A549 (cell line): ENCODE measurements around the gene NR5A2. TPM values are rescaled to one million over a fixed set of nuclear protein-coding genes. Genes with fewer than 3 reads are reported as not detected.
"Not testable (repeated sequence)": the region's sequence is repeated elsewhere in the genome, so short reads cannot be mapped to it uniquely, and the experiment has no call there.

ENCODE experiments used
- ATAC-seq, 2 experiments: fragments of 200-7000 bp in 1 of 2; fragments of >200 bp in 1 of 2; cut with Nextera tagmentation in 1 of 2; cut with Tn5 transposase in 1 of 2; 3 replicates each; pipeline versions ENCODE4 v1.8.0 to v1.9.1; 2018 to 2020; ENCODE audit warnings: mild to moderate bottlenecking in 1 of 2, moderate library complexity in 1 of 2
- CTCF ChIA-PET: fragments of 300-600 bp; sonication (Branson Sonifier 250); formaldehyde crosslinking; extraction: SDS; loops from one replicate; lab custom pipeline; 2021; ENCODE audit warnings: antibody characterized with exemption, inconsistent platforms; lab: Yijun Ruan, JAX
- POLR2A ChIA-PET: fragments of 350-600 bp; formaldehyde crosslinking; extraction: SDS; loops from one replicate; lab custom pipeline; 2021; ENCODE audit warnings: antibody characterized with exemption, inconsistent platforms; lab: Yijun Ruan, JAX
- DNase-seq, 2 experiments: peaks; one replicate each; pipeline versions ENCODE4 v3.0.0 to v3.0.0-alpha.2; 2011 to 2016; ENCODE audit warnings: low read depth in 1 of 2, low spot score in 1 of 2
- FAIRE-seq: peaks from 2 replicates; lab custom pipeline; 2011; peaks lifted over from hg19 to GRCh38; lab: Jason Lieb, UNC
- H3K27ac ChIP-seq, 2 experiments: fragments of >200 bp; sonication (Bioruptor Twin); formaldehyde crosslinking; 3 replicates each; pipeline ENCODE4 v1.5.1; 2016 to 2017
- H3K4me1 ChIP-seq: fragments of >200 bp; sonication (Bioruptor Twin); formaldehyde crosslinking; 3 replicates; pipeline ENCODE4 v1.6.1; 2016
- H3K4me2 ChIP-seq: fragments of >200 bp; sonication (Bioruptor Twin); formaldehyde crosslinking; 3 replicates; pipeline ENCODE4 v1.6.1; 2016
- H3K4me3 ChIP-seq: fragments of >200 bp; sonication (Bioruptor Twin); formaldehyde crosslinking; 3 replicates; pipeline ENCODE4 v1.5.1; 2016
- H3K9me3 ChIP-seq: fragments of >200 bp; sonication (Bioruptor Twin); formaldehyde crosslinking; 3 replicates; pipeline ENCODE4 v1.6.1; 2016
- BHLHE40 ChIP-seq: IDR thresholded peaks from 2 replicates; pipeline ENCODE4 v1.6.1; 2012; ENCODE audit warnings: low read depth, low read length, inconsistent platforms
- CBX8 ChIP-seq: fragments of 200-600 bp; sonication (generic); IDR thresholded peaks from 2 replicates; pipeline ENCODE4 v1.6.1; 2016
- CHD2 ChIP-seq: fragments of 150-350 bp; IDR thresholded peaks from 2 replicates; pipeline ENCODE4 v1.6.1; 2014; ENCODE audit warnings: low read length; ENCODE audit not compliant: partially characterized antibody
- FOSB ChIP-seq: fragments of 250-450 bp; sonication (Bioruptor Pico); IDR thresholded peaks from 2 replicates; pipeline ENCODE4 v1.5.0; 2020; ENCODE audit warnings: mild to moderate bottlenecking, moderate library complexity
- HOXB5 ChIP-seq: fragments of 250-450 bp; sonication (Bioruptor Pico); IDR thresholded peaks from 2 replicates; pipeline ENCODE4 v1.5.0; 2020; ENCODE audit warnings: mild to moderate bottlenecking, moderate library complexity
- JUN ChIP-seq, 2 experiments: fragments of >200 bp; sonication (Bioruptor Twin); formaldehyde crosslinking; IDR thresholded peaks; 2 replicates in 1 of 2; 3 replicates in 1 of 2; pipeline ENCODE4 v1.6.1; 2016 to 2017
- MAFK ChIP-seq: fragments of 450-650 bp; IDR thresholded peaks from 2 replicates; pipeline ENCODE4 v1.6.1; 2014; ENCODE audit not compliant: partially characterized antibody
- MAZ ChIP-seq: fragments of 150-350 bp; IDR thresholded peaks from 2 replicates; pipeline ENCODE4 v1.6.1; 2014; ENCODE audit warnings: antibody characterized with exemption, low read depth, low read length, borderline replicate concordance
- POLR2A ChIP-seq: IDR thresholded peaks from 2 replicates; pipeline ENCODE4 v1.6.1; 2012; ENCODE audit warnings: mild to moderate bottlenecking, low read length
- RAD21 ChIP-seq, 2 experiments: fragments of >200 bp in 1 of 2; sonication (Bioruptor Twin) in 1 of 2; formaldehyde crosslinking in 1 of 2; IDR thresholded peaks in 1 of 2; conservative IDR thresholded peaks in 1 of 2; 2 replicates in 1 of 2; 3 replicates in 1 of 2; pipeline ENCODE4 v1.6.1; 2012 to 2018; ENCODE audit warnings: inconsistent platforms in 1 of 2
- RARB ChIP-seq: fragments of 250-450 bp; sonication (Bioruptor Pico); IDR thresholded peaks from 2 replicates; pipeline ENCODE4 v1.8.0; 2021; ENCODE audit warnings: mild to moderate bottlenecking, moderate library complexity
- RCOR1 ChIP-seq: fragments of 150-350 bp; IDR thresholded peaks from 2 replicates; pipeline ENCODE4 v1.6.1; 2014; ENCODE audit warnings: antibody characterized with exemption, low read length, low read depth
- RNF2 ChIP-seq: fragments of 200-600 bp; sonication (generic); IDR thresholded peaks from 2 replicates; pipeline ENCODE4 v1.6.1; 2016; ENCODE audit warnings: low read depth, mild to moderate bottlenecking, antibody characterized with exemption, moderate library complexity, borderline replicate concordance
- TFCP2L1 ChIP-seq: fragments of 250-450 bp; sonication (Bioruptor Pico); IDR thresholded peaks from 2 replicates; pipeline ENCODE4 v1.5.0; 2021; ENCODE audit warnings: mild to moderate bottlenecking
- TP53 ChIP-seq: fragments of 250-450 bp; sonication (Bioruptor Pico); IDR thresholded peaks from 2 replicates; pipeline ENCODE4 v1.5.0; 2021; ENCODE audit warnings: mild to moderate bottlenecking, moderate library complexity
- ZC3H11A ChIP-seq: fragments of 450-650 bp; IDR thresholded peaks from 2 replicates; pipeline ENCODE4 v1.6.1; 2014; ENCODE audit warnings: antibody characterized with exemption, mild to moderate bottlenecking
- WGBS: methylation state at CpG from one replicate; pipeline ENCODE4 v1.1.6; 2017; ENCODE audit errors: missing lambda C conversion rate; 5-methylcytosine and 5-hydroxymethylcytosine counted together
- polyA plus RNA-seq, 4 experiments: library from polyadenylated mRNA; depleted of rRNA in 3 of 4; stranded (reverse); fragments of >200 nt; fragmentation: RNase III in 1 of 4; extraction: RNeasy Plus Mini Kit Qiagen cat#74134 plus additional on column Dnase treatment in 1 of 4; gene quantifications; 2 replicates in 3 of 4; 3 replicates in 1 of 4; pipeline ENCODE4 v1.2.3, GENCODE V29; 2011 to 2017
- TF ChIP-seq, protein P1 (sequence below): fragments of 150-350 bp; IDR thresholded peaks from 2 replicates; pipeline ENCODE4 v1.6.1; 2014; ENCODE audit warnings: low read depth, mild to moderate bottlenecking, low read length
- TF ChIP-seq, protein P2 (sequence below): fragments of 250-450 bp; sonication (Bioruptor Pico); IDR thresholded peaks from 2 replicates; pipeline ENCODE4 v1.5.0; 2021; ENCODE audit warnings: mild to moderate bottlenecking, moderate library complexity, borderline replicate concordance
- TF ChIP-seq, protein P3 (sequence below): IDR thresholded peaks from 2 replicates; pipeline ENCODE4 v1.6.1; 2012
- TF ChIP-seq, protein P4 (sequence below): fragments of >200 bp; sonication (Bioruptor Twin); formaldehyde crosslinking; IDR thresholded peaks from 2 replicates; pipeline ENCODE4 v1.6.1; 2016

NR5A2 gene
- polyA plus RNA-seq, 2 of the 4 experiments (the other 2 are of a cell fraction) = 12.0 to 24.1 TPM

DNA sequence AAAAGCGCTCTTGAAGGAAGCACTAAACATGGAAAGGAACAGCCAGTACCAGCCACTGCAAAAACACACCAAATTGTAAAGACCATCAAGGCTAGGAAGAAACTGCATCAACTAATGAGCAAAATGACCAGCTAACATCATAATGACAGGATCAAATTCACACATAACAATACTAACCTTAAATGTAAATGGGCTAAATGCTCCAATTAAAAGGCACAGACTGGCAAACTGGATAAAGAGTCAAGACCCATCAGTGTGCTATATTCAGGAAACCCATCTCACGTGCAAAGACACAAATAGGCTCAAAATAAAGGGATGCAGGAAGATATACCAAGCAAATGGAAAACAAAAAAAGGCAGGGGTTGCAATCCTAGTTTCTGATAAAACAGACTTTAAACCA lies 159.8 kb downstream of the NR5A2 start:
- H3K4me1 ChIP-seq = peaks cover 35% of the 10 kb centered on the region
- FAIRE-seq, H3K4me3 ChIP-seq, H3K4me2 ChIP-seq, CTCF ChIA-PET, DNase-seq, H3K27ac ChIP-seq, ATAC-seq, H3K9me3 ChIP-seq, POLR2A ChIA-PET: not testable (repeated sequence)
- 94% methylated on average over 2 of the region's 2 CpGs for WGBS

DNA sequence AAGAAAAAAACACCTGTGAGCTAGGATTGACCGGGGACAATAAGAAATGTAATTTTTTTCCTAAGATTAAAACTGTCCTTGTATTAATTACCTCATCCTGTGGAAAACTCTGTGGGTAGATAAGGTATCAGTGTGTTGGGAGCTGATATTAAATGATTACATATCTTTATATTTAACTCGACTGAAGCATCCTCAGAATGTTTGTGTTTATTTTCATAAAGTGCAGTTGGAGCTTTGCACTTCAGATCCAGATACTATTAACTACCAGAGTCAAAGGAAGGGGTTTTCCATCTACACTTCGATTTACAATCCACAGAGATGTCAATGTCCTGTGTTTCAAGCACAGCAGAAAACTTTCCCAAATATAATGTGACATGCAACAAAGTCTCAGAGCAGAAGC lies 164.5 kb downstream of the NR5A2 start:
- no peak for TF ChIP-seq MAZ
- TF ChIP-seq TFCP2L1 (CRISPR knock-in tag) = no peak
- TF ChIP-seq, protein P1, sequence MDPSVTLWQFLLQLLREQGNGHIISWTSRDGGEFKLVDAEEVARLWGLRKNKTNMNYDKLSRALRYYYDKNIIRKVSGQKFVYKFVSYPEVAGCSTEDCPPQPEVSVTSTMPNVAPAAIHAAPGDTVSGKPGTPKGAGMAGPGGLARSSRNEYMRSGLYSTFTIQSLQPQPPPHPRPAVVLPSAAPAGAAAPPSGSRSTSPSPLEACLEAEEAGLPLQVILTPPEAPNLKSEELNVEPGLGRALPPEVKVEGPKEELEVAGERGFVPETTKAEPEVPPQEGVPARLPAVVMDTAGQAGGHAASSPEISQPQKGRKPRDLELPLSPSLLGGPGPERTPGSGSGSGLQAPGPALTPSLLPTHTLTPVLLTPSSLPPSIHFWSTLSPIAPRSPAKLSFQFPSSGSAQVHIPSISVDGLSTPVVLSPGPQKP = no peak
- no peak for TF ChIP-seq RARB (CRISPR knock-in tag)
- no peak for TF ChIP-seq JUN (IDR thresholded peaks at IDR 0.05)
- TF ChIP-seq ZC3H11A = no peak
- TF ChIP-seq FOSB = no peak
- TF ChIP-seq, protein P2, sequence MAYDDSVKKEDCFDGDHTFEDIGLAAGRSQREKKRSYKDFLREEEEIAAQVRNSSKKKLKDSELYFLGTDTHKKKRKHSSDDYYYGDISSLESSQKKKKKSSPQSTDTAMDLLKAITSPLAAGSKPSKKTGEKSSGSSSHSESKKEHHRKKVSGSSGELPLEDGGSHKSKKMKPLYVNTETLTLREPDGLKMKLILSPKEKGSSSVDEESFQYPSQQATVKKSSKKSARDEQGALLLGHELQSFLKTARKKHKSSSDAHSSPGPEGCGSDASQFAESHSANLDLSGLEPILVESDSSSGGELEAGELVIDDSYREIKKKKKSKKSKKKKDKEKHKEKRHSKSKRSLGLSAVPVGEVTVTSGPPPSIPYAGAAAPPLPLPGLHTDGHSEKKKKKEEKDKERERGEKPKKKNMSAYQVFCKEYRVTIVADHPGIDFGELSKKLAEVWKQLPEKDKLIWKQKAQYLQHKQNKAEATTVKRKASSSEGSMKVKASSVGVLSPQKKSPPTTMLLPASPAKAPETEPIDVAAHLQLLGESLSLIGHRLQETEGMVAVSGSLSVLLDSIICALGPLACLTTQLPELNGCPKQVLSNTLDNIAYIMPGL (CRISPR knock-in tag) = no peak
- no peak for TF ChIP-seq CBX8
- TF ChIP-seq, protein P3, sequence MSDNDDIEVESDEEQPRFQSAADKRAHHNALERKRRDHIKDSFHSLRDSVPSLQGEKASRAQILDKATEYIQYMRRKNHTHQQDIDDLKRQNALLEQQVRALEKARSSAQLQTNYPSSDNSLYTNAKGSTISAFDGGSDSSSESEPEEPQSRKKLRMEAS = no peak
- TF ChIP-seq HOXB5 = no peak
- TF ChIP-seq CHD2 = no peak
- TF ChIP-seq POLR2A = no peak
- no peak for TF ChIP-seq TP53 (CRISPR knock-in tag)
- TF ChIP-seq RCOR1 = no peak
- TF ChIP-seq, protein P4, sequence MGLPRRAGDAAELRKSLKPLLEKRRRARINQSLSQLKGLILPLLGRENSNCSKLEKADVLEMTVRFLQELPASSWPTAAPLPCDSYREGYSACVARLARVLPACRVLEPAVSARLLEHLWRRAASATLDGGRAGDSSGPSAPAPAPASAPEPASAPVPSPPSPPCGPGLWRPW = no peak
- CTCF ChIA-PET = interaction anchor here (0.6 to 1.3 kb wide), 3 partner anchors 108 to 507 kb away, joined by 3 to 5 read pairs (median 5); no protein-coding TSS in a partner anchor
- FAIRE-seq (no peak), DNase-seq (no peak), ATAC-seq (no peak)
- WGBS = 51% methylated on average over 3 of the region's 3 CpGs
- Histone ChIP-seq H3K9me3 (no peaks in the 10 kb centered on the region), H3K4me1 (no peaks in the 10 kb centered on the region), H3K27ac (no peak overlapping the region), H3K4me2 (no peak overlapping the region), H3K4me3 (no peak overlapping the region)
- POLR2A ChIA-PET = no interaction called here

DNA sequence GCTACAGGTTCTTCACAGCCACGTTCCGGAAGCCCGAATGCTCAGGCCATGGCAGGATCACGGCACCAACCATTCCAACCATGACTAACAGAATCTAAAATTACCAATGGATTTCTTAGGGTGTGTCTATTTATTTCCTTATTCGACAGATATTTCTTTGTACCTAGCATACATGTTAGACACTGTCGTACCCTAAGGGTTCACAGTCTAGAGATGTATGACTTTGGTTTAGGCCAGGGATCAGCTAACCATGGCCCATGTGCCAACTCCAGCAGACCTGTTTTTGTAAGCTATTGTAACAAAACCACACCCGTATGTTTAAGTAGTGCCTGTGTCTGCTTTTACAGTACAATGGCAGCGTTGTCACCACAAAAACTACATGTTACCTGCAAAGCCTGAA lies 167.0 kb downstream of the NR5A2 start:
- DNase-seq (no peak), FAIRE-seq (no peak), ATAC-seq (no peak)
- TF ChIP-seq BHLHE40 (no peak), RAD21 (conservative IDR thresholded peaks at IDR 0.05 in 1 of 2, IDR thresholded peaks at IDR 0.05 in 1 of 2) (no peak), RNF2 (no peak), RCOR1 (no peak), MAFK (no peak)
- WGBS = 90% methylated on average over 8 of the region's 8 CpGs
- POLR2A ChIA-PET = no interaction called here
- CTCF ChIA-PET = no interaction called here
- Histone ChIP-seq H3K4me1 (no peaks in the 10 kb centered on the region), H3K27ac (no peak overlapping the region), H3K4me2 (no peak overlapping the region), H3K9me3 (no peaks in the 10 kb centered on the region), H3K4me3 (no peak overlapping the region)
